Endodermal cell (in vitro differentiated cells): ENCODE data around the gene TSPAN6. TPM values are rescaled to one million over a fixed set of nuclear protein-coding genes. Genes with fewer than 3 reads are reported as not detected.
A peak's percentile ranks its signal among the peaks of the same experiment; 100 is the strongest.

Experiments
- DNase-seq: peaks from one replicate; pipeline ENCODE4 v3.0.0-alpha.2; 2017
- H3K27ac ChIP-seq: 2 replicates; pipeline ENCODE4 v1.5.1; 2013; ENCODE audit warnings: mild to moderate bottlenecking, low read depth, low read length, moderate library complexity
- H3K27me3 ChIP-seq: 2 replicates; pipeline ENCODE4 v1.6.1; 2013; ENCODE audit warnings: mild to moderate bottlenecking, low read length, moderate library complexity; ENCODE audit not compliant: insufficient read depth, control insufficient read depth, poor library complexity, severe bottlenecking
- H3K36me3 ChIP-seq: 2 replicates; pipeline ENCODE4 v1.7.0; 2013; ENCODE audit warnings: mild to moderate bottlenecking, low read length, moderate library complexity; ENCODE audit not compliant: control insufficient read depth, insufficient read depth
- H3K4me1 ChIP-seq: one replicate; pipeline ENCODE4 v1.7.0; 2013; ENCODE audit warnings: low read length; ENCODE audit not compliant: control insufficient read depth, insufficient read depth
- H3K4me3 ChIP-seq: 2 replicates; pipeline ENCODE4 v1.5.1; 2013; ENCODE audit warnings: mild to moderate bottlenecking, low read length, moderate library complexity
- H3K9ac ChIP-seq: 2 replicates; pipeline ENCODE4 v1.6.1; 2013; ENCODE audit warnings: mild to moderate bottlenecking, low read length, moderate library complexity; ENCODE audit not compliant: poor library complexity, severe bottlenecking; ENCODE audit errors: extremely low read depth
- H3K9me3 ChIP-seq: 2 replicates; pipeline ENCODE4 v1.6.1; 2013; ENCODE audit warnings: mild to moderate bottlenecking, low read length, moderate library complexity; ENCODE audit not compliant: control insufficient read depth
- H3K27ac Mint-ChIP-seq: 2 replicates; pipeline ENCODE4 v1.8.0; 2020; ENCODE audit warnings: mixed read lengths
- H3K27me3 Mint-ChIP-seq: 2 replicates; pipeline ENCODE4 v1.8.0; 2021; ENCODE audit warnings: mild to moderate bottlenecking, mixed read lengths; ENCODE audit not compliant: insufficient read depth
- H3K36me3 Mint-ChIP-seq: 2 replicates; pipeline ENCODE4 v1.8.0; 2020; ENCODE audit warnings: low read depth, mixed read lengths
- H3K4me1 Mint-ChIP-seq: 2 replicates; pipeline ENCODE4 v1.8.0; 2020; ENCODE audit warnings: mixed read lengths
- H3K4me3 Mint-ChIP-seq: 2 replicates; pipeline ENCODE4 v1.8.0; 2020; ENCODE audit warnings: mild to moderate bottlenecking, moderate library complexity, mixed read lengths
- H3K9me3 Mint-ChIP-seq: 2 replicates; pipeline ENCODE4 v1.8.0; 2020; ENCODE audit warnings: mild to moderate bottlenecking, mixed read lengths
- WGBS, 2 experiments: methylation state at CpG; one replicate each; pipeline versions ENCODE4 v1.1.5 to v1.1.7; 2013; ENCODE audit warnings: missing lambda C conversion rate in 2 of 2, mixed read lengths in 1 of 2; ENCODE audit not compliant: insufficient coverage in 1 of 2, insufficient read length in 1 of 2; 5-methylcytosine and 5-hydroxymethylcytosine counted together
- total RNA-seq, 2 donors: library from RNA; stranded (reverse); fragmentation: NEBNext Ultra II Directional in 1 of 2; extraction: Animal tissue kit (Norgen Biotek cat#: 25700) in 1 of 2; gene quantifications; 2 replicates in 1 of 2; 3 replicates in 1 of 2; pipeline ENCODE4 v1.2.1, GENCODE V29; 2021
- TF ChIP-seq, protein P1 (sequence below): fragments of 200-600 bp; sonication (generic); conservative IDR thresholded peaks from 2 replicates; pipeline ENCODE4 v1.5.0; 2021; ENCODE audit warnings: antibody characterized with exemption, mild to moderate bottlenecking

Gene TSPAN6
- total RNA-seq, 2 donors from 2014 or later = 60.4 to 77.7 TPM

DNA sequence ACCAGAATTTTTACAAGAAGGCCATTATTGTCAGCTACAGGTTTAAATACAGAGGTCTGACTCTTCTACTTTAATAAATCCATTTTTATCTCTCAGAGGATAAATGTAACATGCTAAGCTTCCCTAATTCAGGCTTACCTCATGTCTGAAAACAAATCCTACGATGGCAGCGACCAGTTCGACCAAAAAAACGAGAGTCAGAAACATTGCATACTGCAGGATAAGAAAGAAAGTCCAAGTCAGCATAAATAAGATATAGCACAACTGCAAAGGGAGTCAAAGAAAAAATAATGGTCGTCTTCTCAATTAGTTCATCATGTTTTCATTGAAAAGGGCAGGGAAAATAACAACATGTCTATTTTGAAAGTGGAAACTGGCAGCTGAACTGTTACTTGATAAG is 1.6 kb downstream of the TSPAN6 start:
- H3K4me1 ChIP-seq = no peaks in the 10 kb centered on the region
- DNase-seq = no peak
- Mint-ChIP-seq H3K4me3 (peak overlapping the region; percentile 83), H3K27me3 (no peaks in the 10 kb centered on the region), H3K4me1 (peaks cover 14% of the 10 kb centered on the region), H3K27ac (no peak overlapping the region), H3K36me3 (peaks cover 31% of the 10 kb centered on the region), H3K9me3 (peaks cover 18% of the 10 kb centered on the region)
- no peaks in the 10 kb centered on the region for H3K27me3 ChIP-seq
- H3K9ac ChIP-seq = no peak overlapping the region
- peaks cover 28% of the 10 kb centered on the region for H3K36me3 ChIP-seq
- H3K9me3 ChIP-seq = no peaks in the 10 kb centered on the region
- 89 to 97% methylated on average over 5 of the region's 5 CpGs for WGBS, 2 experiments
- H3K4me3 ChIP-seq = peak overlapping the region; percentile 87
- no peak overlapping the region for H3K27ac ChIP-seq
- TF ChIP-seq, protein P1, sequence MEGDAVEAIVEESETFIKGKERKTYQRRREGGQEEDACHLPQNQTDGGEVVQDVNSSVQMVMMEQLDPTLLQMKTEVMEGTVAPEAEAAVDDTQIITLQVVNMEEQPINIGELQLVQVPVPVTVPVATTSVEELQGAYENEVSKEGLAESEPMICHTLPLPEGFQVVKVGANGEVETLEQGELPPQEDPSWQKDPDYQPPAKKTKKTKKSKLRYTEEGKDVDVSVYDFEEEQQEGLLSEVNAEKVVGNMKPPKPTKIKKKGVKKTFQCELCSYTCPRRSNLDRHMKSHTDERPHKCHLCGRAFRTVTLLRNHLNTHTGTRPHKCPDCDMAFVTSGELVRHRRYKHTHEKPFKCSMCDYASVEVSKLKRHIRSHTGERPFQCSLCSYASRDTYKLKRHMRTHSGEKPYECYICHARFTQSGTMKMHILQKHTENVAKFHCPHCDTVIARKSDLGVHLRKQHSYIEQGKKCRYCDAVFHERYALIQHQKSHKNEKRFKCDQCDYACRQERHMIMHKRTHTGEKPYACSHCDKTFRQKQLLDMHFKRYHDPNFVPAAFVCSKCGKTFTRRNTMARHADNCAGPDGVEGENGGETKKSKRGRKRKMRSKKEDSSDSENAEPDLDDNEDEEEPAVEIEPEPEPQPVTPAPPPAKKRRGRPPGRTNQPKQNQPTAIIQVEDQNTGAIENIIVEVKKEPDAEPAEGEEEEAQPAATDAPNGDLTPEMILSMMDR = no peak

DNA sequence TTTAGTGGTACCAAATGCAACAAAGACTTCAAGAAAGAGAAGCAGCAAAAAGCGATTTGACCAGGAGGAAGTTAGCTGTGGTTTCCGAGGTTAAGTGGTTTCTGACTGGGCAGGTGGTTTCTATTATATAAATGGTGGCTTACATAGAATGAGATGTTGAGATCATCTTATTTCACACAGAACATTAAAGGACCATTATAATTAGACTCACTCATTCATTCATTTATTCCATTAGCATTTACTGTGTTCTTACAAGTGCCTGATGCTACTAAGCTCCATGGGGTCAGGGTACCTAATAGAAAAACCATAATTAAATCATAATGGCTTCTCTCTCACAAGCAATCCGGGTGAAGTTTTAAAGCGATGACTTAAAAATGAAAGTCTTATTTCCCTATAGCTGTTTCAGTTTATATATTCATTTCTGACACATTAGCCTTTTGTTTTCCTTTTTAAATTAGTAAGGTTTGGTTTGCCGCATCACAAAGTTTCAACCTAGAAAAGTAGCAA is 10.6 kb downstream of the TSPAN6 start:
- Histone ChIP-seq H3K9me3 (no peaks in the 10 kb centered on the region), H3K36me3 (peaks cover 12% of the 10 kb centered on the region), H3K4me1 (no peaks in the 10 kb centered on the region), H3K9ac (no peak overlapping the region), H3K4me3 (no peak overlapping the region), H3K27ac (no peak overlapping the region), H3K27me3 (no peaks in the 10 kb centered on the region)
- Mint-ChIP-seq H3K36me3 (peaks cover 18% of the 10 kb centered on the region), H3K27ac (no peak overlapping the region), H3K4me3 (no peak overlapping the region), H3K27me3 (no peaks in the 10 kb centered on the region), H3K4me1 (no peaks in the 10 kb centered on the region), H3K9me3 (peaks cover 11% of the 10 kb centered on the region)
- DNase-seq = no peak
- TF ChIP-seq, protein P1 = no peak
- 60 to 96% methylated on average over 1 to 4 of the region's 5 CpGs for WGBS, 2 experiments

DNA sequence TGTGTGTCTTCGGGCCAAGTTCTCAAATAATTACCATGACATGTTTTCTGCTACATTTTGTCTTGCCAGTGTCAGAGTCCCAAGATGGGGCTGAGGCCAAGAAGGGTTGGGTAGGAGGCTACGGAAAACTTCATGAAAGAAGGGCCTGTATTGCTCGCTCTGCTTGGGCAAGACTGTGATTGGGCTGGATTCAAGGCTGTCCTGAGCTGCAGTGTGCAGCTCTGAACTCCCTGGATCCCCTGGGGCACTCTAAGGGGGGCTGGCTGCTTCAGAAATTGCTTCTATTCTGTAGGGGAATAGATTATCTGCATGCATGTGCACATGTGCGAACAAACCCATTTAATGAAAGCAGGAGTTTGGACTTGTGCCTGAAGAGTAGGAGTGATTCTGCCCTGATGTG is 13.6 kb downstream of the TSPAN6 start:
- no peak for DNase-seq
- no peak overlapping the region for H3K27ac ChIP-seq

More for the DNA sequence above, 13.6 kb downstream of the TSPAN6 start:
- no peaks in the 10 kb centered on the region for H3K4me1 ChIP-seq
- no peaks in the 10 kb centered on the region for H3K27me3 Mint-ChIP-seq
- no peaks in the 10 kb centered on the region for H3K36me3 ChIP-seq
- no peak overlapping the region for H3K27ac Mint-ChIP-seq
- TF ChIP-seq, protein P1 = no peak
- H3K9ac ChIP-seq = no peak overlapping the region
- no peaks in the 10 kb centered on the region for H3K4me1 Mint-ChIP-seq
- no peaks in the 10 kb centered on the region for H3K27me3 ChIP-seq
- peaks cover 23% of the 10 kb centered on the region for H3K9me3 Mint-ChIP-seq
- WGBS, 2 experiments = 80 to 87% methylated on average over 1 to 3 of the region's 4 CpGs
- H3K4me3 ChIP-seq = no peak overlapping the region
- no peaks in the 10 kb centered on the region for H3K9me3 ChIP-seq
- peaks cover 5% of the 10 kb centered on the region for H3K36me3 Mint-ChIP-seq
- H3K4me3 Mint-ChIP-seq = no peak overlapping the region
